HepG2 (cell line): Measurements from ENCODE around the gene CCDC88B. TPM values are rescaled to one million over a fixed set of nuclear protein-coding genes. Genes with fewer than 3 reads are reported as not detected.

Source experiments
- AFF4 ChIP-seq: sonication (generic); formaldehyde crosslinking; IDR thresholded peaks from 2 replicates; pipeline ENCODE4 v1.4.0; 2020; ENCODE audit warnings: missing genetic modification reagents
- HMG20B ChIP-seq: conservative IDR thresholded peaks from 2 replicates; pipeline ENCODE4 v1.6.1; 2016; ENCODE audit warnings: missing genetic modification reagents, missing compliant biosample characterization
- MTA1 ChIP-seq: sonication (generic); formaldehyde crosslinking; IDR thresholded peaks from 2 replicates; pipeline ENCODE4 v1.4.0; 2020; ENCODE audit warnings: missing genetic modification reagents, mild to moderate bottlenecking, borderline replicate concordance
- MYNN ChIP-seq: sonication (generic); formaldehyde crosslinking; IDR thresholded peaks from 2 replicates; pipeline ENCODE4 v1.4.0; 2020; ENCODE audit warnings: mild to moderate bottlenecking, low read depth, missing genetic modification reagents
- MYPOP ChIP-seq: sonication (generic); formaldehyde crosslinking; IDR thresholded peaks from 2 replicates; pipeline ENCODE4 v1.8.1; 2023; ENCODE audit warnings: mild to moderate bottlenecking, moderate library complexity, missing genetic modification reagents
- ZNF367 ChIP-seq: sonication (generic); formaldehyde crosslinking; IDR thresholded peaks from 2 replicates; pipeline ENCODE4 v1.4.0; 2020; ENCODE audit warnings: missing genetic modification reagents, borderline replicate concordance
- ZNF430 ChIP-seq: sonication (generic); formaldehyde crosslinking; IDR thresholded peaks from 2 replicates; pipeline ENCODE4 v1.9.0; 2021; ENCODE audit warnings: mild to moderate bottlenecking, missing genetic modification reagents
- ZNF558 ChIP-seq: sonication (generic); formaldehyde crosslinking; IDR thresholded peaks from 2 replicates; pipeline ENCODE4 v1.9.0; 2022; ENCODE audit warnings: mild to moderate bottlenecking, missing genetic modification reagents, borderline replicate concordance
- ZNF562 ChIP-seq: sonication (generic); formaldehyde crosslinking; IDR thresholded peaks from 2 replicates; pipeline ENCODE4 v1.8.0; 2022; ENCODE audit warnings: missing genetic modification reagents, borderline replicate concordance
- ZNF574 ChIP-seq: sonication (generic); formaldehyde crosslinking; IDR thresholded peaks from 2 replicates; pipeline ENCODE4 v1.4.0; 2020; ENCODE audit warnings: missing genetic modification reagents
- ZNF687 ChIP-seq: sonication (generic); formaldehyde crosslinking; IDR thresholded peaks from 2 replicates; pipeline ENCODE4 v1.5.1; 2020; ENCODE audit warnings: mild to moderate bottlenecking, missing genetic modification reagents, moderate library complexity
- polyA plus RNA-seq, 8 experiments: library from polyadenylated mRNA; depleted of rRNA in 3 of 8; stranded (reverse) in 7 of 8; unstranded in 1 of 8; fragments of >200 nt; fragmentation: Illumina TruSeq in 4 of 8; extraction: Trizol in 4 of 8; gene quantifications; 2 replicates each; pipeline versions ENCODE4 v1.2.1 to v1.2.3, GENCODE V29; 2011 to 2016; ENCODE audit warnings: low read depth in 4 of 8, missing spikeins in 1 of 8, mixed read lengths in 1 of 8; ENCODE audit not compliant: insufficient read depth in 1 of 8
- total RNA-seq, 5 experiments: library from RNA; depleted of rRNA; stranded (reverse); fragments of >200 nt; fragmentation: Illumina TruSeq; extraction: Trizol; gene quantifications; 2 replicates each; pipeline ENCODE4 v1.2.3, GENCODE V29; 2016; ENCODE audit warnings: low read depth in 1 of 5

CCDC88B gene
- total and polyA plus RNA-seq, 2 of the 13 experiments (the other 11 are each of a cell fraction or from before 2014, with no cell fraction given), result 3.6 to 4.8 TPM

GRCh38 chr11:64358536-64358906 lies 18.5 kb downstream of the CCDC88B start (continued):
- TF ChIP-seq AFF4 (CRISPR knock-in tag) (no peak), ZNF430 (CRISPR knock-in tag) (0 out of 2 replicates have a peak, but pooled peaks have one; percentile 43), ZNF562 (no peak), MYPOP (CRISPR knock-in tag) (peak; percentile 59; the same call in 1 of the 2 replicates), ZNF367 (0 out of 2 replicates have a peak, but pooled peaks have one; percentile 19), ZNF574 (no peak), ZNF558 (CRISPR knock-in tag) (0 out of 2 replicates have a peak, but pooled peaks have one; percentile 38), MTA1 (CRISPR knock-in tag) (no peak), HMG20B (CRISPR knock-in tag) (no peak), ZNF687 (CRISPR knock-in tag) (peak; percentile 62), MYNN (CRISPR knock-in tag) (0 out of 2 replicates have a peak, but pooled peaks have one; percentile 56)
